Rectal smooth muscle tissue (tissue), 1 donor: ENCODE data around the gene HAUS2.

Experiments used
- H3K27ac ChIP-seq: one replicate; pipeline ENCODE4 v1.7.0; 2013; ENCODE audit warnings: low read depth, low read length, inconsistent platforms
- H3K27me3 ChIP-seq: one replicate; pipeline ENCODE4 v1.7.0; 2013; ENCODE audit warnings: low read length; ENCODE audit not compliant: control insufficient read depth, insufficient read depth
- H3K36me3 ChIP-seq: one replicate; pipeline ENCODE4 v1.7.0; 2013; ENCODE audit warnings: low read length; ENCODE audit not compliant: control insufficient read depth, insufficient read depth
- H3K4me1 ChIP-seq: one replicate; pipeline ENCODE4 v1.7.0; 2013; ENCODE audit warnings: low read length; ENCODE audit not compliant: control insufficient read depth, insufficient read depth
- H3K4me3 ChIP-seq: one replicate; pipeline ENCODE4 v1.7.0; 2013; ENCODE audit warnings: low read length
- H3K9ac ChIP-seq: one replicate; pipeline ENCODE4 v1.7.0; 2013; ENCODE audit warnings: low read length

The HAUS2 gene

GRCh38 chr15:42602501-42602900 lies 53.9 kb downstream of the HAUS2 start:
- Histone ChIP-seq H3K27ac (no peak overlapping the region), H3K9ac (no peak overlapping the region), H3K4me3 (no peak overlapping the region), H3K36me3 (peaks cover 3% of the 10 kb centered on the region), H3K4me1 (peaks cover 12% of the 10 kb centered on the region), H3K27me3 (no peaks in the 10 kb centered on the region)

- H3K9ac ChIP-seq: no peak overlapping the region
- peaks cover 14% of the 10 kb centered on the region for H3K4me1 ChIP-seq
- no peak overlapping the region for H3K4me3 ChIP-seq
- H3K36me3 ChIP-seq: peaks cover 3% of the 10 kb centered on the region
- no peaks in the 10 kb centered on the region for H3K27me3 ChIP-seq
- no peak overlapping the region for H3K27ac ChIP-seq
Measured at GRCh38 chr15:42603978-42604377, 55.3 kb downstream of the HAUS2 start.

GRCh38 chr15:42604894-42605744 lies 56.5 kb downstream of the HAUS2 start:
- Histone ChIP-seq H3K27ac (peak overlapping the region; percentile 38), H3K9ac (no peak overlapping the region)

GRCh38 chr15:42605796-42606195 lies 57.2 kb downstream of the HAUS2 start:
- Histone ChIP-seq H3K4me1 (peaks cover 14% of the 10 kb centered on the region), H3K4me3 (no peak overlapping the region), H3K9ac (no peak overlapping the region), H3K27ac (peak overlapping the region; percentile 38), H3K27me3 (no peaks in the 10 kb centered on the region), H3K36me3 (peaks cover 3% of the 10 kb centered on the region)

More at GRCh38 chr15:42604894-42605744, 56.5 kb downstream of the HAUS2 start:
- Histone ChIP-seq H3K36me3 (peaks cover 3% of the 10 kb centered on the region), H3K4me1 (peaks cover 14% of the 10 kb centered on the region), H3K27me3 (no peaks in the 10 kb centered on the region), H3K4me3 (no peak overlapping the region)

- no peak overlapping the region for H3K4me3 ChIP-seq
- no peak overlapping the region for H3K27ac ChIP-seq
- peaks cover 14% of the 10 kb centered on the region for H3K4me1 ChIP-seq
- no peak overlapping the region for H3K9ac ChIP-seq
- H3K36me3 ChIP-seq: peaks cover 3% of the 10 kb centered on the region
- H3K27me3 ChIP-seq: no peaks in the 10 kb centered on the region
Measured at GRCh38 chr15:42608110-42608531, 59.5 kb downstream of the HAUS2 start.

- H3K27me3 ChIP-seq: no peaks in the 10 kb centered on the region
- no peak overlapping the region for H3K9ac ChIP-seq
- H3K36me3 ChIP-seq: peaks cover 3% of the 10 kb centered on the region
- no peak overlapping the region for H3K27ac ChIP-seq
- H3K4me3 ChIP-seq: no peak overlapping the region
- peaks cover 14% of the 10 kb centered on the region for H3K4me1 ChIP-seq
Measured at GRCh38 chr15:42608752-42609488, 60.3 kb downstream of the HAUS2 start.

- Histone ChIP-seq H3K9ac (no peak overlapping the region), H3K27ac (no peak overlapping the region), H3K4me1 (peaks cover 2% of the 10 kb centered on the region), H3K36me3 (no peaks in the 10 kb centered on the region), H3K4me3 (no peak overlapping the region), H3K27me3 (no peaks in the 10 kb centered on the region)
Measured at GRCh38 chr15:42611532-42611931, 62.9 kb downstream of the HAUS2 start.

- H3K4me1 ChIP-seq: peaks cover 2% of the 10 kb centered on the region
- no peaks in the 10 kb centered on the region for H3K27me3 ChIP-seq
- H3K4me3 ChIP-seq: no peak overlapping the region
- H3K27ac ChIP-seq: no peak overlapping the region
- no peaks in the 10 kb centered on the region for H3K36me3 ChIP-seq
- no peak overlapping the region for H3K9ac ChIP-seq
Measured at GRCh38 chr15:42612367-42612912, 63.8 kb downstream of the HAUS2 start.

GRCh38 chr15:42616107-42616506 lies 67.5 kb downstream of the HAUS2 start:
- Histone ChIP-seq H3K4me1 (no peaks in the 10 kb centered on the region), H3K36me3 (no peaks in the 10 kb centered on the region), H3K27ac (no peak overlapping the region), H3K4me3 (no peak overlapping the region), H3K27me3 (no peaks in the 10 kb centered on the region), H3K9ac (no peak overlapping the region)
